MM.1S (cell line): ENCODE results near the gene TCHHL1.

ENCODE experiments used
- DNase-seq: peaks from one replicate; pipeline ENCODE4 v3.0.0-alpha.2; 2015
- H2AFZ ChIP-seq: fragments of 300-600 bp; sonication (generic); 2 replicates; pipeline ENCODE4 v1.6.0; 2016; ENCODE audit warnings: antibody characterized with exemption, low read length
- H3F3A ChIP-seq: fragments of 300-600 bp; sonication (generic); 2 replicates; pipeline ENCODE4 v1.6.1; 2016; ENCODE audit warnings: mild to moderate bottlenecking, antibody characterized with exemption, low read length, moderate library complexity, mixed read lengths; ENCODE audit not compliant: insufficient read depth
- H3K27ac ChIP-seq: fragments of 300-600 bp; sonication (generic); 2 replicates; pipeline ENCODE4 v1.5.1; 2016; ENCODE audit warnings: mild to moderate bottlenecking, low read length
- H3K27me3 ChIP-seq: fragments of 300-600 bp; sonication (generic); replicated peaks from 2 replicates; pipeline ENCODE4 v1.6.0; 2016; ENCODE audit warnings: low read length; ENCODE audit not compliant: insufficient read depth
- H3K36me3 ChIP-seq: fragments of 300-600 bp; sonication (generic); replicated peaks from 2 replicates; pipeline ENCODE4 v1.6.1; 2016; ENCODE audit warnings: mild to moderate bottlenecking, low read length, mixed read lengths; ENCODE audit not compliant: insufficient read depth
- H3K4me1 ChIP-seq: fragments of 300-600 bp; sonication (generic); 2 replicates; pipeline ENCODE4 v1.6.1; 2016; ENCODE audit warnings: low read length, mixed read lengths
- H3K4me2 ChIP-seq: fragments of 300-600 bp; sonication (generic); 2 replicates; pipeline ENCODE4 v1.6.0; 2016; ENCODE audit warnings: low read depth, low read length
- H3K4me3 ChIP-seq: fragments of 300-600 bp; sonication (generic); 2 replicates; pipeline ENCODE4 v1.5.1; 2016; ENCODE audit warnings: low read length, mixed read lengths
- H3K79me2 ChIP-seq: fragments of 300-600 bp; sonication (generic); 2 replicates; pipeline ENCODE4 v1.6.1; 2016; ENCODE audit warnings: mixed run types, low read length, mixed read lengths
- H3K9ac ChIP-seq: fragments of 300-600 bp; sonication (generic); 2 replicates; pipeline ENCODE4 v1.6.1; 2016; ENCODE audit warnings: low read length, mixed read lengths
- H3K9me2 ChIP-seq: fragments of 300-600 bp; sonication (generic); replicated peaks from 2 replicates; pipeline ENCODE4 v1.6.1; 2016; ENCODE audit warnings: mild to moderate bottlenecking, low read length, mixed read lengths; ENCODE audit not compliant: insufficient read depth
- H3K9me3 ChIP-seq: fragments of 300-600 bp; sonication (generic); replicated peaks from 2 replicates; pipeline ENCODE4 v1.6.1; 2016; ENCODE audit warnings: mild to moderate bottlenecking, low read length, mixed read lengths; ENCODE audit not compliant: insufficient read depth
- H4K20me1 ChIP-seq: fragments of 300-600 bp; sonication (generic); 2 replicates; pipeline ENCODE4 v1.6.1; 2016; ENCODE audit warnings: mild to moderate bottlenecking, low read length, moderate library complexity, mixed read lengths; ENCODE audit not compliant: insufficient read depth
- EZH2 ChIP-seq: fragments of 300-600 bp; sonication (generic); optimal IDR thresholded peaks from 2 replicates; pipeline ENCODE3; 2017; ENCODE audit warnings: low read depth, mild to moderate bottlenecking, antibody characterized with exemption, low read length, mixed read lengths
- EZH2phosphoT487 ChIP-seq: fragments of 300-600 bp; sonication (generic); IDR thresholded peaks from 2 replicates; pipeline ENCODE4 v1.6.1; 2018; ENCODE audit warnings: antibody characterized with exemption, low read length
- TF ChIP-seq, protein P1 (sequence below): fragments of 300-600 bp; sonication (generic); IDR thresholded peaks from 2 replicates; pipeline ENCODE4 v1.5.1; 2016; ENCODE audit warnings: antibody characterized with exemption, low read length, mixed read lengths

The TCHHL1 gene

DNA sequence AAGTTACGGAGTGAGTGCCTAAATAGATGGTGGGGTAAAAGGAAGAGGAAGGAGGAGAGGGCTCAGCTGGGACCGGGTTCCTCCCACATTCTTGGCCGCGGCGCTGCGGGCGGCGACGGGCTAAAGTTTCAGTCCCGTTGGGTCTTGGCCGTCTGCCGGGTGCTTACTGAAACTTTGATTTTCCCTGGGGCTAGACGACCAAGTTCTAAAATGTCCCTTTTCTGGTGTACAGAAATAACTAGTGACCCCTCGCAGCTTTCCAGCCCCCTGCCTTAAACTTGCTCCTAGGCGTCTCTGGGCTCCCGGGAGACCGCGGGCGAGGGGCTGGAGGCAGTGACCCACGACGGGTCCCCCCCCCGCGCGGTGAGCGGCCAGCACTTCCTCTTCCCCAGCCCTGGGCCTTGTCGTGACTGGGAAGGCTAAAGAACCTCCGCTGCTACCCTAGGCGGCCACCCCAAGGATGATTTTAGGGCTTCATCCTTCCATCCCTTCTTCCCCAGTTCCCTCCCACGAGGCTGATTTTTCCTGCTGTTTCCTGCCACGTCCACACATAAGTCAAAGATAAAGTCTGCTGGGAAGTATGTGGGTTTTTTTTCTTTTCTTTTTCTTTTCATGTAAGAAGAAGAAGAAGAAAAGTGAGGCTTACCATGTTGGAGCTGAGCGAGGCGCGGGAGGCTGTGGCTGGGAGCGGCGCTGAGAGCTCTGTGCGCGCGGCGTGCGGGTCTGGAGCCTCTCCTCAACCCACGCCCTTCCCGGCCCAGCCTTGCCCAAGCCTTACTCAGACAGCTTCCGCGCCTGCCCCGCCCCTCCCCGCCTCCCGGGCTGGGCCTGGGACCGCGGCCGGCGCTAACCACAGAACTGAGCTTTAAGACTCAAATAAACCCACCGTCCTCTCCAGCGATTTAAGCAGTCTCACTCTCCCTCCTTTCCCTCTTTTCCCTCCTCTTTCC is 52.3 kb downstream of the TCHHL1 start, which contains the start of gene S100A11:
TSS of gene S100A11 (minus strand) at position 738 of the 950 bp plus-strand sequence. CDS start at position 649, 89 bp downstream.
- H3K27me3 ChIP-seq = no peaks in the 10 kb centered on the region
- peak; percentile 92 for DNase-seq
- peaks cover 13% of the 10 kb centered on the region; the same call in 1 of the 2 replicates for H4K20me1 ChIP-seq
- no peak for TF ChIP-seq EZH2phosphoT487
- TF ChIP-seq EZH2 = no peak
- TF ChIP-seq, protein P1, sequence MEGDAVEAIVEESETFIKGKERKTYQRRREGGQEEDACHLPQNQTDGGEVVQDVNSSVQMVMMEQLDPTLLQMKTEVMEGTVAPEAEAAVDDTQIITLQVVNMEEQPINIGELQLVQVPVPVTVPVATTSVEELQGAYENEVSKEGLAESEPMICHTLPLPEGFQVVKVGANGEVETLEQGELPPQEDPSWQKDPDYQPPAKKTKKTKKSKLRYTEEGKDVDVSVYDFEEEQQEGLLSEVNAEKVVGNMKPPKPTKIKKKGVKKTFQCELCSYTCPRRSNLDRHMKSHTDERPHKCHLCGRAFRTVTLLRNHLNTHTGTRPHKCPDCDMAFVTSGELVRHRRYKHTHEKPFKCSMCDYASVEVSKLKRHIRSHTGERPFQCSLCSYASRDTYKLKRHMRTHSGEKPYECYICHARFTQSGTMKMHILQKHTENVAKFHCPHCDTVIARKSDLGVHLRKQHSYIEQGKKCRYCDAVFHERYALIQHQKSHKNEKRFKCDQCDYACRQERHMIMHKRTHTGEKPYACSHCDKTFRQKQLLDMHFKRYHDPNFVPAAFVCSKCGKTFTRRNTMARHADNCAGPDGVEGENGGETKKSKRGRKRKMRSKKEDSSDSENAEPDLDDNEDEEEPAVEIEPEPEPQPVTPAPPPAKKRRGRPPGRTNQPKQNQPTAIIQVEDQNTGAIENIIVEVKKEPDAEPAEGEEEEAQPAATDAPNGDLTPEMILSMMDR = no peak
- H3K9me2 ChIP-seq = no peaks in the 10 kb centered on the region
- H3K9me3 ChIP-seq = no peaks in the 10 kb centered on the region
- peaks cover 82% of the 10 kb centered on the region for H3F3A ChIP-seq
- peak within 1 kb of the TSS; percentile 87 for H3K9ac ChIP-seq
- peak within 1 kb of the TSS; percentile 86 for H3K27ac ChIP-seq
- peak within 1 kb of the TSS; percentile 78 for H3K4me3 ChIP-seq
- peak within 1 kb of the TSS; percentile 80 for H3K4me2 ChIP-seq
- H3K36me3 ChIP-seq = peaks cover 25% of the 10 kb centered on the region
- peaks cover 48% of the 10 kb centered on the region for H3K79me2 ChIP-seq
- peaks cover 55% of the 10 kb centered on the region for H3K4me1 ChIP-seq
- peak within 1 kb of the TSS; percentile 41 for H2AFZ ChIP-seq

DNA sequence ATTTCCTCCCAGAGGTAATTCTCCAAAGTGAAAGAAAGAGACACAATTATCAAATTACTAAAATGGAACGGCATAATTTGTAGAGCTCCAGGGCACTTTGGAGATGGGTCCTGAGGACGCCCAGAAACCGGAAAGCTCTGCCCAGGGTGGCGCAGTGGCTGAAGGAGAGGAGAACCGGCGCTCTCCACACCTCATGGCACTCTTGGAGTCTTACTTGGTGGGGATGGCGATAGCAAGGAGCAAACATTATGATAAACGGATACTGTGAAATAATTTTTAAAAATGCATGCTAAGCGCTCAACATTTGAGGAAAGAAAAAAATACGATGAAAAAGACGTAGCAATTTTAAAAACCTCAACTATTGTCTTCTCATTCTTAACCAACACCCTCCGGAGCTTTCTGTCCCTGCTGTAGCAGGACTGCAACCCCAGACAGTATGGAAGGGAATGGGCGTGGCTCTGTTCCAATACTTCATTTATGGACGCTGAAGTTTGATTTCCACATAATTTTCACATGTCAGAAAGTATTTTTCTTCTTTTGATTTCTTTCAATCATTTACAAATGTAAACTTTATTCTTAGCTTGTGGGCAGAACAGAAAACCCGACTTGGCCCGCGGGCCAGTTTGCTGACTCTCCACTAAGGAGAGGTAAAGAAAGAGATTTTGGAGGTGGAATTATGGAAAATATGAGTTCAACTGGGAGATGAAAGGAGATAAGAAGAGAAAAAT is 53.2 kb downstream of the TCHHL1 start:
- H3K4me2 ChIP-seq = peak overlapping the region; percentile 80
- H3K27ac ChIP-seq = peak overlapping the region; percentile 86
- no peaks in the 10 kb centered on the region for H3K9me3 ChIP-seq
- peak; percentile 48 for DNase-seq
- no peaks in the 10 kb centered on the region for H3K27me3 ChIP-seq
- peaks cover 13% of the 10 kb centered on the region; the same call in 1 of the 2 replicates for H4K20me1 ChIP-seq
- H3K36me3 ChIP-seq = peaks cover 29% of the 10 kb centered on the region
- H3K4me3 ChIP-seq = peak overlapping the region; percentile 78
- H3F3A ChIP-seq = peaks cover 89% of the 10 kb centered on the region
- peaks cover 48% of the 10 kb centered on the region for H3K79me2 ChIP-seq
- peaks cover 55% of the 10 kb centered on the region for H3K4me1 ChIP-seq
- no peak overlapping the region; the same call in 1 of the 2 replicates for H2AFZ ChIP-seq
- peak overlapping the region; percentile 87 for H3K9ac ChIP-seq
- TF ChIP-seq EZH2 (no peak), EZH2phosphoT487 (no peak)
- TF ChIP-seq, protein P1 = no peak; the same call in 1 of the 2 replicates
- no peaks in the 10 kb centered on the region for H3K9me2 ChIP-seq

GRCh38 chr1:152034654-152035538 is 54.0 kb downstream of the TCHHL1 start:
- Histone ChIP-seq H3F3A (peaks cover 93% of the 10 kb centered on the region), H3K4me1 (peaks cover 48% of the 10 kb centered on the region), H3K4me2 (peak overlapping the region; percentile 80), H3K9ac (peak overlapping the region; percentile 87), H3K79me2 (peaks cover 48% of the 10 kb centered on the region), H4K20me1 (peaks cover 13% of the 10 kb centered on the region; the same call in 1 of the 2 replicates), H3K36me3 (peaks cover 29% of the 10 kb centered on the region), H3K9me3 (no peaks in the 10 kb centered on the region), H3K9me2 (no peaks in the 10 kb centered on the region), H3K4me3 (peak overlapping the region; percentile 78), H3K27me3 (no peaks in the 10 kb centered on the region), H2AFZ (peak overlapping the region; percentile 11; the same call in 1 of the 2 replicates), H3K27ac (peak overlapping the region; percentile 86)
- no peak for TF ChIP-seq EZH2
- no peak for TF ChIP-seq EZH2phosphoT487
- TF ChIP-seq, protein P1 = peak; percentile 87
- DNase-seq = peak; percentile 88
